RPMI8226 (cell line): ENCODE results near the gene FUT8.

ENCODE experiments used
- DNase-seq: peaks from one replicate; pipeline ENCODE4 v3.0.0-alpha.2; 2015

FUT8 gene

DNA sequence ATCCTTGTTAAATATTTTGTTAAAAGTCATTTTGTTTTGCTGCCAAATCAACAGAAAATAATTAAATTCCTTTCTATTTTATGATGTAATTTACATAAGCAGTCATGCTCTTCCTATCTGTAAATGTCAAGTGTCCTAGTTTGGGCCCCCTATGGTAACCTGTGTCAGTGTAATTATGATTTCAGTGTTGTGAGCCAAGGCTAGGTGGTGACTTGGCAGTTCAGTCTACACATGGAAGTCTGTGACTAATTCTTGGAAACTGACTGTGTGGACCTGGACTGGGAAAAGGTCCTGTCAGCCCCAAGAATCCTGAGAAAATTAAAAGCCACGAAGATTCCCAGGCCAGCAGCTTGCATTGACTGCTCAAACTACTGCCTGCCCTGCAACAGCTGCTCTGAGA is 371.0 kb downstream of the FUT8 start:
- DNase-seq = no peak

DNA sequence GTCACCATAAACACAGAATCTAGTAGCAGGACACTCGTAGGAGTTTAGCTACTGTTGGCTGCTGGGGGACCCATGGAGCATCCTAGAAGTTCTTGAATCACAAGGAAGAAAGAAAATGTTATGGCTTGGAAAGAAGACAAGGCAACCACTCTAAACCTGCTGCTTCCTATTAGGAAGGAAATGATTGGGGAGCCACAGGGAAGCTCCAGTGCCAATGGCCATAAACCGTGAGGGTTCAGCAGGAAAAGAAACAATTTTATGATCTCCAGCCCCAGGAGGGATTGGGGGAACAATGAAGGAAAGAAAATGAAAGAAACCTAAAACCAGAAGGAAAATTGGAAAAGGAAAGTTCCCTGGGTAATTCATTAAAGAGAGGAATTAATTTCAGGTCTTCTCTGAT is 372.0 kb downstream of the FUT8 start:
- no peak for DNase-seq

DNA sequence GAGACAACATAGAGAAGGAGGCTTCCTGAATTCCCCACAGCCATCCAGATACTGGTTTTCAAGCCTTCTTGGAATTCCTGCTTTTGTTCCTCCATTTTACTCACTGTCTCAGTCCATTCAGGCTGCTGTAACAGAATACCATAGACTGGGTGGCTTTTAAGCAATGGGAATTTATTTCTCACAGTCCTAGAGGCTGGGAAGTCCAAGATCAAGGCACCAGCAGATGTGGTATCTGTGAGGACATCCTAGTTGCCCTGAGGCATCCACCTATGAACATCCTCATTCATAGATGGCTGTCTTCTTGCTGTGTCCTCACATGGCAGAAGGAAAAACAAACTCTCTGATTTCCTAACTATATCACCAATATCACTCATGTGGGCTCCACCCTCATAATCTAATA is 374.9 kb downstream of the FUT8 start:
- DNase-seq = no peak

DNA sequence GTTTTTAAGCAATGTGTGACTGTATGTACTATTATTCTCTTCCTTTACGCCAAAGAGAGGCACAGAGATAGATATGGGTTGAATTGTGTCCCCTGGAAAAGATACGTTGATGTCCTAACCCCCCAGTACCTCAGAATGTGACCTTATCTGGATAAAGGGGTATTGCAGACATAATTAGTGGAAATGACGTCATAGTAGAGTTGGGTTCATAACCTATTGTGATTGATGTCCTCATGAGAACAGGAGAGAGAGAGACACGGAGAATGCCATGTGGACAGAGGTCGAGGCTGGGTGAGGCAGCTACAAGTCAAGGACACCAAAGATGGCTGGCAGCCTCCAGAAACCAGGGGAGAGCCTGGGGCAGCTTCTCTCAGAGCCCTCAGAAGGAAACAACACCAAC is 376.3 kb downstream of the FUT8 start:
- no peak for DNase-seq

DNA sequence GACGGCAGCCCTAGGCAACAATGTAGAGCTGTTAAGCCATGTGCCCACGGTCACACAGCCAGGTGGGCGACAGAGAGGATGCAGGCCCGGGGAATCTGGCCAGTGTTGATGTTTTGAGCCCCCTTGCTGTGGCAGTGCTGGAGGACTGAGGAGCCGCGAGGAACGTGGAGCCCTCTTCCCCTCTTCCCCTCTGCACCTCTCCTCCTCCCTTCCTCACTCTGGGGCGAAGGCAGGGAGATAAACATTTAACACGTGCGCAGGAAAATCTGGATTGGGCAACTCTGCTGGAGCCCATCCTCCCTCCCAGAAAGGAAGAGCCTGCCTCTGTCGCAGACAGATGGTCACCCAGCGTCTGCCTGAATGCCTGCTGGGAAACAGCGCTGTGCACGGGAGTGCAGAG is 376.8 kb downstream of the FUT8 start:
- no peak for DNase-seq

DNA sequence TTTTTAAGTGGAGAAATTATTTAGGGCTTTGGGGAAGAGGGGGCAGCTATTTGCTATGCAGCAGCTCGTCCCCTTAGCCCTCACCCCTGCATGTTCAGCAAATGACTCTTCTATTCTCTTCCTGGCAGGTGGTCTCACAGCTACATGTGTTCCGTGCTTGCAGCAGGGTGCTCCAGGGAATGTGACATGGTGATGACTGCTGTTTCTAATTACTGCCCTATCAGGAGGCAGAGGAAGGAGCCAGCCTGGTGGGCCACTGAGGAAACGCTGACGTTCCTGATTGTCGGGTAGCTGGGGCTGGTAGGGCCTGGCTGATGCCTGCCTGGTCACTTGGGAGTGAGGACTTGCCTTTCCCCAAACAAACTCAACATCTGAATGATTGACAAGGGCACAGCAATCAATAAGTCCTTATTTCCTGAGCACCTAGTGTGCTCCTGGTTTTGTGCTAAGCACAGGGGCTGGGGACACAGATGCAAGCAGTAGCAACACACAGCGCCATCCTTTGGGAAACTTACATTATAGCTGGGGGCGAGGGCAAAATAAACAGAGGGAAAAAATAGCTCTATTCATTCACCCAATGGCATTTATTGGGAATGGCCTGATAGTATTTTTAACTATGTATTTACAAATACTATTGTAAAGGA is 377.8 kb downstream of the FUT8 start:
- DNase-seq = no peak

DNA sequence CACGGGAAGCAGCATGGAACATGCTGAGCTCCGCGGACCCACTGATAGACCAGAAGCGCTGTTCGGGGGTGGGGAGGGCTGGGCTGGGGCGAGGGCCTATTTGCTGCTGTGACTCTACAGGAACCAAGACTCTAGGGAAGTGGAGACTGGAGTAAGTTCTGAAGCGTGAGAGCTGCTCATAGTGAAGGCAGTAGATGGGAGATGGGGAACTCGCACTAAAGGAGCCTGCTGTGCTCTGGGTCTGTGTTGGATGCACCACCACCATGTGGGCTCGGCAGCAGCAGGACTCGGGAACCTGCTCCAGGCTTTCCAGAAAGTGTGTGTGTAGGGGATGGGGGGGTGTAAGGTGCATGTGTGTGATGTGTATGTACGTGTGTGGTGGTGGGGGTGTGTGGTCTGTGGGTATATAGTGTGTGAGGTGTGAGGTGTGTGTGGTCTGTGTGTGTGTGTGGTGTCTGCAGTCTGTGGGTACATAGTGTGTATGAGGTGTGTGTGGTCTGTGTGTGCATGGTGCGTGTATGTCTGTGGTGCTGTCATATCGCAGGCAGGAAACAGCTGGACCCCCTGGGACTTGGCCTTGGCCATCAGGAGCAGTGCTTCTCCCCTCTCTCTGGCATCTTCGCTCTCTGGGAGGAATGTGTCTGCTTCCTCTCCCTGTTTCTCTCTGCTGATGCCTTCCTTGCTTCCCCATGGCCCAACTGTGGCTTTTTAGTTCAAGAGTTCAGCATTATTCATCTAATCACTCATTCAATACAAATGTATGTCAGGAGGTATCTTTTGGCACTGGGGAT is 378.9 kb downstream of the FUT8 start:
- no peak for DNase-seq

DNA sequence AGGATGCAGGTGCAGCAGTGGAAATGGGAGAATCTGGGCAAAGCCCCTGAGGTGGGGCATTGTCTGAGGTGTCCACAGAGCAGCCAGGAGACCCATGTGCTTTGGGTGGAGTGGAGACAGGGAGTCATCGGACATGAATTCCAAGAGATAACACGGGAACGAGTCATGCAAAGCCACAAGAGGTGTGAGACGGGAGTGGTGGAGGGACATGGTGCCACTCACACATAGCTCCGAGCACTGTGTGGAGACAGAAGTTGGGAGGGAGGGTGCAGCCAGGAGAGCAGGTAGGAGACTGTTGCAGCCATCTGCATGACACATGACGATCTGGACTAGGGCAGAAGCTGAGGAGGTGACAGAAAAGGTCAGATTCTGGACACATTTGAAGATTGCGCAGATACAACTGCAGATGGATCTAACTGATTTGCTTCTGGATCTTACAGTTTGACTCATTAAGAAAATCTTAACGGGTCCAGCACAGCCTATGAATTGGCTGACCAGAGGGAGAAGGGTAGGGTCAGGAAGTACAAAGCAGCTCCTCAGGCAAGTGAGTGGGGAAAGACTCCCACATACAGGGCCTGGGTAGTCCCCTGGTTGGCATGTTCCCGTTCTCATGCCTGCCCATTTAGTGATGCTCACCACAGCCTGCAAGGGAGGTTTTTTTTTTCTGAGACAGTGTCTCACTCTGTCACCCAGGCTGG is 379.8 kb downstream of the FUT8 start:
- no peak for DNase-seq
